ENCODE results near the gene PDK1. TPM values are rescaled to one million over a fixed set of nuclear protein-coding genes. Genes with fewer than 3 reads are reported as not detected.
"Not testable (repeated sequence)": the region's sequence is repeated elsewhere in the genome, so short reads cannot be mapped to it uniquely, and the experiment has no call there.

The PDK1 gene
- total RNA-seq, 1 donor from 2014 or later: 10.5 TPM

GRCh38 chr2:172533687-172534086 is 22.2 kb upstream of the PDK1 start:
- no peak overlapping the region for H3K4me3 Mint-ChIP-seq
- TF ChIP-seq, protein P1, sequence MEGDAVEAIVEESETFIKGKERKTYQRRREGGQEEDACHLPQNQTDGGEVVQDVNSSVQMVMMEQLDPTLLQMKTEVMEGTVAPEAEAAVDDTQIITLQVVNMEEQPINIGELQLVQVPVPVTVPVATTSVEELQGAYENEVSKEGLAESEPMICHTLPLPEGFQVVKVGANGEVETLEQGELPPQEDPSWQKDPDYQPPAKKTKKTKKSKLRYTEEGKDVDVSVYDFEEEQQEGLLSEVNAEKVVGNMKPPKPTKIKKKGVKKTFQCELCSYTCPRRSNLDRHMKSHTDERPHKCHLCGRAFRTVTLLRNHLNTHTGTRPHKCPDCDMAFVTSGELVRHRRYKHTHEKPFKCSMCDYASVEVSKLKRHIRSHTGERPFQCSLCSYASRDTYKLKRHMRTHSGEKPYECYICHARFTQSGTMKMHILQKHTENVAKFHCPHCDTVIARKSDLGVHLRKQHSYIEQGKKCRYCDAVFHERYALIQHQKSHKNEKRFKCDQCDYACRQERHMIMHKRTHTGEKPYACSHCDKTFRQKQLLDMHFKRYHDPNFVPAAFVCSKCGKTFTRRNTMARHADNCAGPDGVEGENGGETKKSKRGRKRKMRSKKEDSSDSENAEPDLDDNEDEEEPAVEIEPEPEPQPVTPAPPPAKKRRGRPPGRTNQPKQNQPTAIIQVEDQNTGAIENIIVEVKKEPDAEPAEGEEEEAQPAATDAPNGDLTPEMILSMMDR (conservative IDR thresholded peaks at IDR 0.05): no peak
- no peaks in the 10 kb centered on the region for H3K4me1 Mint-ChIP-seq (ENCODE audit: unreplicated experiment)
- no peaks in the 10 kb centered on the region for H3K36me3 Mint-ChIP-seq
- H3K27ac Mint-ChIP-seq: no peak overlapping the region
- H3K9me3 Mint-ChIP-seq: no peaks in the 10 kb centered on the region
- DNase-seq (ENCODE audit: extremely low spot score, unreplicated experiment): no peak
- no peaks in the 10 kb centered on the region for H3K27me3 Mint-ChIP-seq

GRCh38 chr2:172535119-172535518 is 20.8 kb upstream of the PDK1 start:
- H3K9me3 Mint-ChIP-seq: peaks cover 3% of the 10 kb centered on the region
- H3K4me3 Mint-ChIP-seq: no peak overlapping the region
- no peak overlapping the region for H3K27ac Mint-ChIP-seq
- H3K27me3 Mint-ChIP-seq: no peaks in the 10 kb centered on the region
- no peaks in the 10 kb centered on the region for H3K36me3 Mint-ChIP-seq
- H3K4me1 Mint-ChIP-seq (ENCODE audit: unreplicated experiment): no peaks in the 10 kb centered on the region
- TF ChIP-seq, protein P1 (conservative IDR thresholded peaks at IDR 0.05): no peak
- DNase-seq (ENCODE audit: extremely low spot score, unreplicated experiment): no peak

DNA sequence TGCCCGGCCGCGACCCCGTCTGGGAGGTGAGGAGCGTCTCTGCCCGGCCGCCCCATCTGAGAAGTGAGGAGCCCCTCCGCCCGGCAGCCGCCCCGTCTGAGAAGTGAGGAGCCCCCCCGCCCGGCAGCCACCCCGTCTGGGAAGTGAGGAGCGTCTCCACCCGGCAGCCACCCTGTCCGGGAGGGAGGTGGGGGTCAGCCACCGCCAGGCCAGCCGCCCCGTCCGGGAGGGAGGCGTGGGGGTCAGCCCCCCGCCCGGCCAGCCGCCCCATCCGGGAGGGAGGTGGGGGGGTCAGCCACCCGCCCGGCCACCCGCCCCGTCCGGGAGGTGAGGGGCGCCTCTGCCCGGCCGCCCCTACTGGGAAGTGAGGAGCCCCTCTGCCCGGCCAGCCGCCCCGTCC is 18.0 kb upstream of the PDK1 start:
- not testable (repeated sequence) for H3K4me1 Mint-ChIP-seq (ENCODE audit: unreplicated experiment); H3K9me3 Mint-ChIP-seq; H3K27me3 Mint-ChIP-seq

DNA sequence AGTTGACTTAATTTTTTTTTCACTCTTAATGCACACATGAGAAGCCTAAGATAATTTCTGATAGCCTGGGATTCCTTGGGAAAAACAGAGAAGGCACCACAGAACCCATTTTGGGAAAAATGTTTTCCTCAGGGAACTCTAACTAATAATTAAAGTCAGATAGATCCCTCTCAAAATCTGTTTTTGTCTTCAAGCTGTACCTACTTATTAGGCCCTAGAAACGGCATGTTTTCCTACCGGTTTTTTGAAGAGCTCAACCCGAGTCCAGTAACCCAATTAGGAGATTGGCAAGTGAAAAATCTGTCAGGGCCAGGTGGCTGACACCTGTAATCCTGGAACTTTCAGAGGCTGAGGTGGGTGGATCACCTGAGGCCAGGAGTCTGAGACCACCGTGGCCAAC is 16.1 kb upstream of the PDK1 start:
- Mint-ChIP-seq H3K27ac (no peak overlapping the region), H3K4me3 (no peak overlapping the region), H3K4me1 (ENCODE audit: unreplicated experiment) (no peaks in the 10 kb centered on the region), H3K9me3 (peaks cover 12% of the 10 kb centered on the region), H3K36me3 (peaks cover 6% of the 10 kb centered on the region), H3K27me3 (no peaks in the 10 kb centered on the region)
- no peak for DNase-seq (ENCODE audit: extremely low spot score, unreplicated experiment)
- TF ChIP-seq, protein P1 (conservative IDR thresholded peaks at IDR 0.05): no peak

More for the DNA sequence above, 18.0 kb upstream of the PDK1 start:
- H3K36me3 Mint-ChIP-seq; DNase-seq (ENCODE audit: extremely low spot score, unreplicated experiment); H3K27ac Mint-ChIP-seq; H3K4me3 Mint-ChIP-seq: not testable (repeated sequence)

DNA sequence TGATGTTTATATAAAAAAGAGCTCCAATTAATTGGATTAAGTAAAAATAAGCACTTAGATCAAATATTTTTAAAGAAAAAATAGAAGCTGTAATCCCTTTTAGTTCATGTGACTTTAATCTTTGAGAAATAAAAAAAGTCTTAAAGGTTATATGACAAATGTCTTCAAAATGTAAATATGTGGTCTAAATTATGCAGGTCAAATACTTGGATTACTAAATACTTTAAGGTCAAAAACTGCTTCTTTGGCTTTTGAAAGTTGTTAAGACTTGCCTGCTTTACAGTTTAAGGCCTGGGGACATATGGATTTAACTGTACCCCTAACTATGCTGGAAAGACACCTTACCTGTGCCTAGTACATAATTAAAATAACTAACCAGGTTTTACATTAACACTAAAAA is 15.5 kb upstream of the PDK1 start:
- Mint-ChIP-seq H3K36me3 (peaks cover 6% of the 10 kb centered on the region), H3K9me3 (peaks cover 17% of the 10 kb centered on the region)
- DNase-seq (ENCODE audit: extremely low spot score, unreplicated experiment): no peak

GRCh38 chr2:172545408-172546075 is 10.3 kb upstream of the PDK1 start:
- H3K4me1 Mint-ChIP-seq (ENCODE audit: unreplicated experiment): peaks cover 1% of the 10 kb centered on the region
- H3K27me3 Mint-ChIP-seq: no peaks in the 10 kb centered on the region
- TF ChIP-seq, protein P1 (conservative IDR thresholded peaks at IDR 0.05): no peak
- peaks cover 6% of the 10 kb centered on the region for H3K36me3 Mint-ChIP-seq
- H3K4me3 Mint-ChIP-seq: no peak overlapping the region
- no peak for DNase-seq (ENCODE audit: extremely low spot score, unreplicated experiment)
- peaks cover 14% of the 10 kb centered on the region for H3K9me3 Mint-ChIP-seq
- peak overlapping the region; percentile 48 for H3K27ac Mint-ChIP-seq

More for the DNA sequence above, 15.5 kb upstream of the PDK1 start:
- Mint-ChIP-seq H3K27me3 (no peaks in the 10 kb centered on the region), H3K4me3 (no peak overlapping the region), H3K4me1 (ENCODE audit: unreplicated experiment) (no peaks in the 10 kb centered on the region), H3K27ac (no peak overlapping the region)
- TF ChIP-seq, protein P1 (conservative IDR thresholded peaks at IDR 0.05): no peak
